Measurements from ENCODE around the gene MELTF.

The MELTF gene

GRCh38 chr3:197008436-197009209 lies 21.0 kb downstream of the MELTF start:
- no peak for FAIRE-seq

- no peak for FAIRE-seq
Measured at GRCh38 chr3:197007953-197008352, 21.7 kb downstream of the MELTF start.

GRCh38 chr3:197007296-197007940 lies 22.2 kb downstream of the MELTF start:
- FAIRE-seq: no peak

GRCh38 chr3:197006860-197007259 lies 22.8 kb downstream of the MELTF start:
- FAIRE-seq: no peak

- no peak for FAIRE-seq
Measured at GRCh38 chr3:197006446-197006845, 23.2 kb downstream of the MELTF start.

- FAIRE-seq: no peak
Measured at GRCh38 chr3:197003461-197004385, 25.9 kb downstream of the MELTF start.

GRCh38 chr3:197002701-197003454 lies 26.7 kb downstream of the MELTF start:
- FAIRE-seq: no peak

- FAIRE-seq: no peak
Measured at GRCh38 chr3:197001972-197002700, 27.5 kb downstream of the MELTF start.

GRCh38 chr3:197001106-197001971 lies 28.3 kb downstream of the MELTF start:
- no peak for FAIRE-seq

- no peak for FAIRE-seq
Measured at GRCh38 chr3:197000211-197000610, 29.4 kb downstream of the MELTF start.

- FAIRE-seq: no peak
Measured at GRCh38 chr3:196998966-196999760, 30.5 kb downstream of the MELTF start.

GRCh38 chr3:196997311-196997710 lies 32.3 kb downstream of the MELTF start:
- FAIRE-seq: no peak

- no peak for FAIRE-seq
Measured at GRCh38 chr3:196996454-196997265, 33.0 kb downstream of the MELTF start.

GRCh38 chr3:196995646-196996355 lies 33.8 kb downstream of the MELTF start:
- FAIRE-seq: no peak

- no peak for FAIRE-seq
Measured at GRCh38 chr3:196995027-196995426, 34.6 kb downstream of the MELTF start.

GRCh38 chr3:196994056-196994455 lies 35.6 kb downstream of the MELTF start:
- FAIRE-seq: no peak

- FAIRE-seq: no peak
Measured at GRCh38 chr3:196992461-196993065, 37.1 kb downstream of the MELTF start.

Data from islet of Langerhans (tissue), 1 donor.